Measurements from ENCODE around the gene RERE.
A peak's percentile ranks its signal among the peaks of the same experiment; 100 is the strongest.

The RERE gene

DNA sequence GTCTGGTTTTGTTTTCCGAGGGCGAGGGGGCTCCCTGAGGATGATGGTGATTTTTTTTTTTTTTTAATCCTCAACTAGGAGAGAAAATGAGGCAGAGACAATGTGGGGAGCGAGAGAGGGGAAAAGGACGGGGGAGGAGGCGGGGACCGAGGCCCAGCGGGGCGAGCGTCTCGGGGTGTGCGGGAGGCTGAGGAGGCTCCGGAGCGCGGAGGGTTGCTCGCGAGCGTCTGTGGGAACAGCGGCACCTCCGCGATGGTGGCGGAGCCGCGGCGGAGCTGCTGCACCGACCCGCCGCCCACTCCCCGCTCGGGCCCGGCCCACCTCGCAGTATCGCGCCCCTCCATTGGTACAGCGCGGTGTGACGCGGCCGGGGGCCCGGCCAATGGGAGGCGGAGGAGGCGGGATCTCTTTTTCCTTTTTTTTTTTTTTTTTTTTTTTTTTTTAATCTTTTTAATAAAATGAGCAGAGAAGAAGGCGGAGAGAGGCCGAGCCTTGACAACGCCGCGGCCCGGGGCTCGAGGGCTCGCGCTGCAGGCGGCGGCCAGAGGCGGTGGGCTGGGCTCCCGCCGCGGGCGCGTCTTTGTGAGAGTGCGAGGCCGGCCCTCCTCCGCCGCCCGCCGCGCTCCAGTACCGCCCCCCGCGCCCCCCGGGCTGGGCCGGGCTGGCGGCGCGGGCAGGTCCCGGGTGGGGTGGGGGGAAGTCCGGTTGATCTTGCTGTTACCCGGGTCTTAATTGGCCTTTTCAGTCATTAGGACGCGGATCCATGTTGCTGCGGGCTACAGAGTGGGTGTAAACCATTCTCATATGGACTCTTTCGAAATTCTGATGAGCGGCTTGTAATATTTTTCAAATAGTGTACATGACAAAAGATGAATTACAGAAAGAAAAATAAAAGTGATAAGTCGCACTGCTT, at the start of gene RERE:
Gene RERE, minus strand, starts transcription at position 229 of the 913 bp plus-strand sequence.
- Mint-ChIP-seq H3K27me3 (no peaks in the 10 kb centered on the region), H3K27ac (peak within 1 kb of the TSS; percentile 91), H3K36me3 (no peaks in the 10 kb centered on the region), H3K9me3 (ENCODE audit: low read depth) (no peaks in the 10 kb centered on the region), H3K4me1 (ENCODE audit: low read depth) (peaks cover 44% of the 10 kb centered on the region), H3K4me3 (peak within 1 kb of the TSS; percentile 95)

DNA sequence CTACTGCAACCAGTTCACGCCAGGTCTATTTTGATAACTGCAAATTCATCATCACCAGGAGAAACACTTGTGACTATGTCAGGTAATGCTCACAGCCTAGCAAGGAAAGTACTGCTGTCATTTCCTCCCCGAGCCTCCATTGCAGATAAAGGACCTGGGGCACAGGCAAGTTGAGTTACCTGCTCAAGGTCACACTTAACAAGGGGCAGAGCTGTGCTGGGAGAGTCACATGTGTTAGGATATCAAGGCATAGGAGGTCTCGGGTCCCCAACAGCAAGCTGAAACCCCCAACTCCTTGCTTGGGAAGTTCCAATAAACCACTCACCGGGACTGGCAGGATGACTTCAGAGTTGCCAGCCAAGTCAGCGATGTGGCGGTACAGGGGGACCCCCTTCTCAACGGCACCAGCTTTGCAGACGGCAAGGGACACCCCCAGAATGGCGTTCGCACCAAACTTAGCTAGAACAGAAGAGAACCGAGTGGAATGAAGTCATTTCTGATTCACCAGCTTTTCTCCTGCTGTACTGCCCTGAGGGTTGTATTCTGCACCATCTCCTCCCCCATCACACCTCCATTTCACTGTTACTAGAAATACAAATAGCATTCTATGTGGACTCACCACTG, 49.5 kb upstream of the RERE start:
- no peaks in the 10 kb centered on the region for H3K27me3 Mint-ChIP-seq
- H3K4me1 Mint-ChIP-seq (ENCODE audit: low read depth) = peaks cover 45% of the 10 kb centered on the region
- no peaks in the 10 kb centered on the region for H3K9me3 Mint-ChIP-seq (ENCODE audit: low read depth)
- H3K27ac Mint-ChIP-seq = peak overlapping the region; percentile 89
- peak overlapping the region; percentile 52 for H3K4me3 Mint-ChIP-seq
- H3K36me3 Mint-ChIP-seq = peaks cover 13% of the 10 kb centered on the region

- peak overlapping the region; percentile 52 for H3K4me3 Mint-ChIP-seq
- no peaks in the 10 kb centered on the region for H3K27me3 Mint-ChIP-seq
- H3K9me3 Mint-ChIP-seq (ENCODE audit: low read depth) = no peaks in the 10 kb centered on the region
- H3K27ac Mint-ChIP-seq = peak overlapping the region; percentile 89
- H3K36me3 Mint-ChIP-seq = peaks cover 12% of the 10 kb centered on the region
- peaks cover 39% of the 10 kb centered on the region for H3K4me1 Mint-ChIP-seq (ENCODE audit: low read depth)
Measured at GRCh38 chr1:8866173-8866791, 48.8 kb upstream of the RERE start.

DNA sequence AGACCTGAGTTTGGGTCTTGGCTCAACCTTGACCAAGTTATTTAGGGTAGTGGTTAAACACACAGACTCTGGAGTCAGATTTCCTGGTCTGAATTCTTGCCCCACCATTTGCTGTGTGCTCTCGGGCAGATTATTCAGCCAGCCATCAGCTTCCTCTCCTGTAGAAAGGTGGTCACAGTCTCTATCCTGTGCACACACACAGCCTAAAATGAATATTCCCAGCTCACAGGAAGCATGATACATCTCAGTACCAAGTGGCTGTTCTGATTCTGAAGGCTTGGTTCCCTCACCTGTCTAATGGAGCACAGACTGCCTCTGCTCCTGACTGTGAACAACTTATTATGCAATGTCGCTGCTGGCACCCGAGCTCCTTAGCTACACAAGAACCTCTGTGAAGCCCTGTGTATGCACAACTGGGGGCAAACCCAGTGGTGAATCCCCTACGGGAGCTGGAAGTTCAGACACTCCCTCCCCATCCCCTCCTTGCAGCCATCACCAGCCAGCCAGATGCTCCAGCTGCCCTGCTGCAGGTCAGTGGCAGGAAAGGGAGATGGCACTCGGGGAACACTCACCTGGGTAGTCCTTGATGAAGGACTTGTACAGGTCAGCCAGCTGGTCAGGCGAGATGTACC, 47.4 kb upstream of the RERE start:
- peaks cover 10% of the 10 kb centered on the region for H3K36me3 Mint-ChIP-seq
- H3K27ac Mint-ChIP-seq = no peak overlapping the region
- peaks cover 33% of the 10 kb centered on the region for H3K4me1 Mint-ChIP-seq (ENCODE audit: low read depth)

GRCh38 chr1:8863794-8864233, 46.4 kb upstream of the RERE start:
- Mint-ChIP-seq H3K4me3 (no peak overlapping the region), H3K27me3 (no peaks in the 10 kb centered on the region), H3K36me3 (peaks cover 5% of the 10 kb centered on the region), H3K4me1 (ENCODE audit: low read depth) (peaks cover 28% of the 10 kb centered on the region), H3K9me3 (ENCODE audit: low read depth) (no peaks in the 10 kb centered on the region), H3K27ac (peak overlapping the region; percentile 10)

More for the DNA sequence above, 47.4 kb upstream of the RERE start:
- H3K9me3 Mint-ChIP-seq (ENCODE audit: low read depth) = no peaks in the 10 kb centered on the region
- no peaks in the 10 kb centered on the region for H3K27me3 Mint-ChIP-seq
- H3K4me3 Mint-ChIP-seq = no peak overlapping the region

GRCh38 chr1:8863138-8863537, 45.7 kb upstream of the RERE start:
- no peaks in the 10 kb centered on the region for H3K9me3 Mint-ChIP-seq (ENCODE audit: low read depth)
- no peaks in the 10 kb centered on the region for H3K27me3 Mint-ChIP-seq
- H3K27ac Mint-ChIP-seq = peak overlapping the region; percentile 10
- no peak overlapping the region for H3K4me3 Mint-ChIP-seq
- peaks cover 28% of the 10 kb centered on the region for H3K4me1 Mint-ChIP-seq (ENCODE audit: low read depth)
- H3K36me3 Mint-ChIP-seq = peaks cover 5% of the 10 kb centered on the region

GRCh38 chr1:8862528-8862927, 45.1 kb upstream of the RERE start:
- Mint-ChIP-seq H3K9me3 (ENCODE audit: low read depth) (no peaks in the 10 kb centered on the region), H3K27me3 (no peaks in the 10 kb centered on the region), H3K4me1 (ENCODE audit: low read depth) (peaks cover 24% of the 10 kb centered on the region), H3K4me3 (no peak overlapping the region), H3K36me3 (peaks cover 3% of the 10 kb centered on the region), H3K27ac (peak overlapping the region; percentile 54)

GRCh38 chr1:8860738-8861516, 43.5 kb upstream of the RERE start:
- Mint-ChIP-seq H3K9me3 (ENCODE audit: low read depth) (no peaks in the 10 kb centered on the region), H3K27ac (peak overlapping the region; percentile 6), H3K27me3 (no peaks in the 10 kb centered on the region), H3K4me1 (ENCODE audit: low read depth) (peaks cover 17% of the 10 kb centered on the region), H3K36me3 (peaks cover 6% of the 10 kb centered on the region), H3K4me3 (no peak overlapping the region)

DNA sequence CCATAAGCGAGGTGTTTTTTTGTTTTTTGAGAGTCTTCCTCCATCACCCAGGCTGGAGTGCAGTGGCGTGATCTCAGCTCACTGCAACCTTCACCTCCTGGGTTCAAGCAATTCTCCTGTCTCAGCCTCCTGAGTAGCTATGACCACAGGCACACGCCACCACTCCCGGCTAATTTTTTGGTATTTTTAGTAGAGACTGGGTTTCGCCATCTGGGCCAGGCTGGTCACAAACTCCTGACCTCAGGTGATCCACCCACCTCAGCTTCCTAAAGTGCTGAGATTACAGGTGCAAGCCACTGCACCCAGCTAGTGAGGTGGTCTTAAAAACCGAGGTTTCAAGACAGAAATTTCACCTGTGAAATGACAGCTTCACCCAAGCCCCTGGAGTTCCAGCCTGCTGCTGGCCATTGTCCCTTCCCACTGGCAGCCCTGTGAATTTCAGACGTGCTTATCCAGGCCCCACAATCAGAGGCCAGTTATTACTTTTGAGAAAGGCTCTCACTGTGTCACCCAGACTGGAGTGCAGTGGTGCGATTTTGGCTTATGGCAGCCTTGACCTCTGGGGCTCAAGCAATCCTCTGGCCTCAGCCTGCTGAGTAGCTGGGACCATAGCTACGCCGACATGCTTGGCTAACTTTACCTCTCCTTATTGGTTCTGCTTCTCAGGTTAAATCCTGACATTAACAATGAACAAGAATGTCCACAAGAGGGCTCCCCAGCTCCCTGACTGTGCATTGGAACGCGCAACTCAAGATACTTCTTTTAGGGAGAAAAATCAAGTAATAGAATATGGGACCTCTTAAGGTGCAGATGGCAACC, 41.7 kb upstream of the RERE start:
- no peak overlapping the region for H3K4me3 Mint-ChIP-seq
- no peaks in the 10 kb centered on the region for H3K27me3 Mint-ChIP-seq
- H3K27ac Mint-ChIP-seq = peak overlapping the region; percentile 76
- no peaks in the 10 kb centered on the region for H3K9me3 Mint-ChIP-seq (ENCODE audit: low read depth)
- peaks cover 17% of the 10 kb centered on the region for H3K4me1 Mint-ChIP-seq (ENCODE audit: low read depth)
- peaks cover 6% of the 10 kb centered on the region for H3K36me3 Mint-ChIP-seq

GRCh38 chr1:8858112-8858668, 40.8 kb upstream of the RERE start:
- no peaks in the 10 kb centered on the region for H3K27me3 Mint-ChIP-seq
- peak overlapping the region; percentile 72 for H3K27ac Mint-ChIP-seq
- no peak overlapping the region for H3K4me3 Mint-ChIP-seq
- H3K9me3 Mint-ChIP-seq (ENCODE audit: low read depth) = no peaks in the 10 kb centered on the region
- peaks cover 6% of the 10 kb centered on the region for H3K36me3 Mint-ChIP-seq
- peaks cover 17% of the 10 kb centered on the region for H3K4me1 Mint-ChIP-seq (ENCODE audit: low read depth)

DNA sequence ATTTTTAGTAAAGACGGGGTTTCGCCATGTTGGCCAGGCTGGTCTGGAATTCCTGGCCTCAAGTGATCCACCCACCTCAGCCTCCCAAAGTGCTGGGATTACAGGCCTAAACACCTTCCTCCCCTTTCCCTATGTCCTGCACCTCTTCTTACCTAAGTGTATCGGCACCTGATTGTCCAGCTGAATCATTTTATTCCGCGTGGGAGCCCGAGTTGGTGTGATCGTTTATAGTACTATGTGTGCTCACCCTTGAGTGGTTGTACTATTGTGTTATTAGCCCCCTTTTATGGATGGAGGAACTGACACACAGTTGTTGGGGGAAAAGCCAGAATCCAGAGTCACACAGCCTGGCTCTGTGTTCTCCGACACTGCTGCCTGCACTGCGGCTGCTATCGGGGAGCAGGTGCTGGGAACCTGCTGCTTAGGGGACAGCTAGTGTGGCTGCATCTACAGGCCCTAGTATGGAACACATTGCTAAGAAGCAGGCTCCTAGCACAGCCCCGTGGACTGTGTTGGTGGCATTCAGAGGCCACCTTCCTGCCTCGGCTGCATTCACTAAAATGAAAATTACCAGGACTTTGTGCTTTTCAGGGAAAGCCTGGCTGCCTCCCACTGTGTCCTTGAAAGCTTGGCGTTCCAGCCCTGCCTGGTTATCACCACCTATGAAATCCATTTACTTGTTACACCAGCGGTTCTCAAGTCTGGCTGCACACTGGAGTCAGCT, 39.4 kb upstream of the RERE start:
- no peak overlapping the region for H3K27ac Mint-ChIP-seq
- no peaks in the 10 kb centered on the region for H3K9me3 Mint-ChIP-seq (ENCODE audit: low read depth)

DNA sequence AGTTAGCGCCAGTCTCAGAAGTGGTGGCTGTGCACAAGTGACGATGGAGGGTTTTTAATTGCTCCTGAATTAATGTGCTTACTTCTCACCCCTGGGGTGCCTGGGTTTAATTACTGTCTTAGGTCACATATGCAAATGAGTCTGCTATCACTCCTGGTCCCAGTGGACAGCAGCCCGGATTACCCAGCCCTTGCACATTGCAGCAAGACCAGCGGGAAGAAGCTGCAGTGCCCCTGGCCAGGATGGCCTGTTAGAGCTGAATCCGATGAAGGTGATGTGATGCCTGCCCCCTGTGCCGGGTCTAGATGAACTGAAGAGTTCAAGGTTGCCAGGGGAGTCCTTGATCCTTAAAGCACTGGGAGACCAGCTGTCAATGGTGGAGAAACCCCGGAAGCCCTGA, 36.8 kb upstream of the RERE start:
- Mint-ChIP-seq H3K27ac (no peak overlapping the region), H3K27me3 (no peaks in the 10 kb centered on the region), H3K36me3 (peaks cover 3% of the 10 kb centered on the region), H3K9me3 (ENCODE audit: low read depth) (no peaks in the 10 kb centered on the region), H3K4me1 (ENCODE audit: low read depth) (peaks cover 4% of the 10 kb centered on the region), H3K4me3 (no peak overlapping the region)

More for the DNA sequence above, 39.4 kb upstream of the RERE start:
- Mint-ChIP-seq H3K27me3 (no peaks in the 10 kb centered on the region), H3K36me3 (peaks cover 6% of the 10 kb centered on the region), H3K4me3 (no peak overlapping the region), H3K4me1 (ENCODE audit: low read depth) (peaks cover 14% of the 10 kb centered on the region)

- Mint-ChIP-seq H3K9me3 (ENCODE audit: low read depth) (no peaks in the 10 kb centered on the region), H3K27ac (no peak overlapping the region), H3K4me1 (ENCODE audit: low read depth) (peaks cover 4% of the 10 kb centered on the region), H3K36me3 (no peaks in the 10 kb centered on the region), H3K4me3 (no peak overlapping the region), H3K27me3 (no peaks in the 10 kb centered on the region)
Measured at GRCh38 chr1:8851060-8851459, 33.6 kb upstream of the RERE start.

Data from activated naive CD8-positive, alpha-beta T cell (primary cell).